ENCODE measurements around the gene ZDHHC1.
A peak's percentile ranks its signal among the peaks of the same experiment; 100 is the strongest.

Gene ZDHHC1

GRCh38 chr16:67409631-67410030, 6.6 kb downstream of the ZDHHC1 start:
- no peak for DNase-seq (ENCODE audit: low spot score)

DNA sequence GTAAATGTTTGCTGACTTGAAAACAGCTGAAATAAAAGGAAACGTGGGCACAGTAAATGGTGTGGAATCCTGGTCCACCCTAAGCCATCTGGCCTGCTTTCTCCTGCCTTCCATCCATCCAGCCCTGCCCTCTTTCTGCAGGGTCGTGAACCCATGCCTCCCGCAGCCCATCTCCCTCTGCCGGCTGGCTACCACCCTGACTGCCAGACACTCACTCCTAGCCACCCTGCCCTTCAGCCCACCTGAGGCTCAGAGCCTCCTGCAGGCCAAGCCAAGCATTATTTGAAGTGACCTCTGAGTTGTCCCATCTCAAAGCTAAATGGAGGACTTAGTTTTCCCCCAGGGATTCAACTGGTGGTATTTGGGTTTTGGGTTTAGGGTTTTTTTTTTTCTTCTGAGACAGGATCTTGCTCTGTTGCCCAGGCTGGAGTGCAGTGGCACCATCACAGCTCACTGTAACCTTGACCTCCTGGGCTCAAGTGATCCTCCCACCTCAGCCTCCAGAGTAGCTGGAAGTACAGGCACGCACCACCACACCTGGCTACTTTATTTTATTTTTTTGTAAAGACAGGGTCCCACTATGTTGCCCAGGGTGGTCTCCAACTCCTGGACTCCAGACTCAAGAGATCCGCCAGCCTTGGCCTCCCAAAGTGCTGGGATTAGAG, 8.4 kb downstream of the ZDHHC1 start:
- DNase-seq (ENCODE audit: low spot score) = no peak

- DNase-seq (ENCODE audit: low spot score) = no peak
Measured at GRCh38 chr16:67407176-67407787, 9.0 kb downstream of the ZDHHC1 start.

GRCh38 chr16:67406111-67406971, 9.9 kb downstream of the ZDHHC1 start:
- DNase-seq (ENCODE audit: low spot score) = no peak

GRCh38 chr16:67405336-67405735, 10.9 kb downstream of the ZDHHC1 start:
- DNase-seq (ENCODE audit: low spot score) = no peak

GRCh38 chr16:67404740-67405226, 11.5 kb downstream of the ZDHHC1 start:
- no peak for DNase-seq (ENCODE audit: low spot score)

DNA sequence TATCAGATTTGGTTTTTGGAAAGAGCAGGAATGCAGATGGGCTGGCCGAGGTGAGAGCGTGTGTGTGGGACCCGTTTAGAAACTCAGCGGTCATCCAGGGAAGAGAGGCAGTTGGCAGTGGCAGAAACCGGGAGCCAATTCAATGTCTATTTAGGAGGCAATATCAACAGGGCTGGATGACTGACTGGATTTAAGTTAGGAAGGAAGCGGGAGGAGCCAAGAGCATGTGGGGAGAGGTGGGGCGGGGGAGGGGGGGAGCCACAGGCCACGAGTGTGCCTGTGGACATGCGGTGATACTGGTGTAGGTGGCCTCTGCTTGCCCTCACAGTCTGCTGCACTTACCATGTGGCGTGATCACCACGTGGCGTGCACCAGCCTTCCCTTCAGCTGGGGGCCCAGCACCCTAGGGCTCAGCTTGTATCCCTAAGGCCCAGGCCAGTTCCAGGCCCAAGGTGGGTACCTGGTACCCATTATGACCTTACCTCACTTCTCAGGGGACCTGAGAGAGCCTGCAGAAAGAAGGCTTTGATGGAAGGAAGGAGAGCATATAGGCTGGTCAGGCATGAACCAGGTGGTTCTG, 12.2 kb downstream of the ZDHHC1 start:
- DNase-seq (ENCODE audit: low spot score) = no peak

GRCh38 chr16:67400901-67401300, 15.4 kb downstream of the ZDHHC1 start:
- DNase-seq (ENCODE audit: low spot score) = no peak

DNA sequence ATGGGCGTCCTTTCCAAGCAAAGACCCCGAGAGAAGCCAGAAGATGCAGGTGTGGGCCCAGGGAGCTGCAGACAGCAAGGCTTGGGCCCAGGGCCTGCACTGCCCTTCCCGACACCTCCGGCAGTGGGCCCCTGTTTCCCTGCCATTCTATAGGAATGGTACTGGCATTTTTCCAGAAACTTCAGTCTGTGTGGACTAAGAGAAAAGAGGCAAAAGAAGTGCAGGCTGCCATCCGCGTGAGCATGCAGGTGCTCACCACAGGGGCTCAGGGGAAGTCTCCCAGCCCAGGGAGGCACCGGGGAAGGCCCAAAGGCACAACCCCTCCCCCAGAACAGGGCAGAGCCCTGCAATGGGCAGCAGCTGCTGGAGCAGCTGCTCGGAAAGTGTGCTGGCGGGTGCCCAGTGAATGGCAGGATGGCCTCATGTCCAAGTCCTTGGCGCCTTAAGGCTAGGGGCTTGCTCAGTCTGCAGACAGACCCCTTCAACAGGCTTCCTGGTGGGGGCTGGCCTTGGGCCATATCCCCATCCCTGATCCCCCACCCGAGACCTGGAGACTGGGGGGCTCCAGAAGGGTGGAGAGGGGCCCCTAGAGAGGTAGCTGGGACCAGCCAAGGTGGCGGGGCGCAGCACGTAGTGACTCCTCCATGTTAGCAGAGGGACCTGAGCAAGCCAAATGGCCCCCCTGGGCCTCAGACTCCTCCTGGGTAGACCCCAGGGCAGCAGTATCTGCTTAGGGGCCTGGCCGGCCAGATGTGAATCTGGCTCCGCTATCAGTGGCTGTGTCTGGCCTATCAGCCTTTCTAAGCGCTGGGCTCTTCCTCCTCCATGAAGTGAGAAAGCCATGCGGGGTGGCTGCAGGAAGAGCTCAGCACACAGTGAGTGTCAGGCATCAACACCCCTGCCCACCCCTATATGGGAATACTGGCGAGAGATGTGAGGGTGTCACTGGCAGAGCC, 16.2 kb downstream of the ZDHHC1 start:
- DNase-seq (ENCODE audit: low spot score) = no peak

- DNase-seq (ENCODE audit: low spot score) = peak; percentile 89
Measured at GRCh38 chr16:67399218-67399733, 17.0 kb downstream of the ZDHHC1 start.

- DNase-seq (ENCODE audit: low spot score) = no peak
Measured at GRCh38 chr16:67398546-67399217, 17.6 kb downstream of the ZDHHC1 start.

GRCh38 chr16:67397812-67398545, 18.3 kb downstream of the ZDHHC1 start:
- no peak for DNase-seq (ENCODE audit: low spot score)

DNA sequence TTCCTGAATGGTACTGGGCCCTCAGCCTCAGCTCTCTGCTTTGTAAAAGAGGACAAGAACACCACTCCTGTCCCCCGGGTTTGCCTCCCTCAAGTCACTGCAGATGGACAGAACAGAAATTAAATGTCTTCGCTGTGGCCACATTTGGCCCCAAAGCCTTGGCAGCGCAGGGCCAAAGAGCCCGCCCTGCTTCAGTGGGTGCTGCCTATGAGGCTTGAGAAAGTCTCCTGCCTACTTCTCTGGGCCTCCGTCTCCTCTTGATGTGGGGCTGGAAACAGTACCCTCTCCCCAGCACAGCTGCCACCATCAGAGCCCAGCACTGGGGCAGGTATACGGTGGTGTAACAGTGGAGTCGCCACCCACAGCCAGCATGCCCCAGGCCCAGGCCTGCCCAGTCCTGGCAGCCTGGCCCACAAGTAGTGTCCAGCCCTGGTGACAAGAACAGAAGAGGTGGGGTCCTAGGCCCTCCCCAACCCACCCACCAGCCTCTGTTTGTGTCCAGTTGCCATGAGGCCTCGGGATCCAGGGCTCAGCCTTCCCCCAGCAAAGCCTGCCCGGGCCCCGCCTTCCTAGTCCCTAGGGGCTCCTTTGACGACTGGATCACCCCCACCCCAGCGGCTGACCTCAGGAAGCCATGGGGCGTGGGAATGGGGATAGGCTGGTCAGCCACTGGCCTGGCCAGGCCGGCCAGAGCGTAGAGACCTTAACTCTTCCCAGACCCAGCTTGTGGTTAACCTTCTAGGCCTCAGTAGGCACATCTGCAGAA, 19.1 kb downstream of the ZDHHC1 start:
- no peak for DNase-seq (ENCODE audit: low spot score)

DNA sequence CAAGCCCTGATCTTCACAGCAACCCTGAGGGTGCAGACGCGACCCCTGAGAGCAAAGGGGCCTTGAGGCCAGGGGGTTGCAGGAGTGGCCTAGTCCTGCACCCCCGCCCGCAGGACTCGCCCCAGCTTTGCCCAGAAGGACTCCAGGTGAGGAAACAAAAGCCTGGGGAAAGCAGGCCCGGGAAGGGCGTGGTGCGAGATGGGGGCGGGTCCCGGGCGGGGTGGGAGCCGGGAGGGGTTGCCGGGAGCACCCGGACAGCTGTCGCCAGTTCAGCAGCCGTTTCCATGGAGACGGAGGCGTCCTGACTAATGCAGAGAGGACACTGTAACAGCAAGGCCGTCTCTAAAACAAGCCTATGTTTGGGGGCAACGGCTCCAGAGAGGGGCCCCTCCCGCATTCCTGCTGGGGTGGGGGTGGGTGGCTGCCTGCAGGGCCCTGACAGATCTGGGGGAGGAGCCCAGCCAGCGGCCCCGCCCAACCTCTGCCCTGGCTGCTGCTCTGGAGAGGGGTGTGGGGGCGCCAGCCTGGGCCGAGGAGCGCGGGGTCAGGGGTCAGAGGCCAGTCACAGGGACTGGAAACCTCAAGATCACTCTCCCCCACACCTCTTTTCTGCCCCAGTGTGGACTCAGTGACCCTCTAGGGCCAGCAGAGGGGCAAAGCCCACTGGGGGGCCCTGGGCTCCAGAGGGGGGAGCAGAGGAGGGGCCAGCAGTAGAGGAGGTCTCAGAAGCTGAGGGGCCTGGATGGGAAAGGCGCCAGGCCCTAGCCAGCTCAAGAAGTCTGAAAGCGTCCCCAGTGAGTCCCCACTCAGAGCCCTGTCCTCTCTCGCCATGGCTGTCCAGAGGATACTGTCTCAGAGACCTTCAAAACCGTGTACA, 19.9 kb downstream of the ZDHHC1 start:
- peak; percentile 54 for DNase-seq (ENCODE audit: low spot score)

DNA sequence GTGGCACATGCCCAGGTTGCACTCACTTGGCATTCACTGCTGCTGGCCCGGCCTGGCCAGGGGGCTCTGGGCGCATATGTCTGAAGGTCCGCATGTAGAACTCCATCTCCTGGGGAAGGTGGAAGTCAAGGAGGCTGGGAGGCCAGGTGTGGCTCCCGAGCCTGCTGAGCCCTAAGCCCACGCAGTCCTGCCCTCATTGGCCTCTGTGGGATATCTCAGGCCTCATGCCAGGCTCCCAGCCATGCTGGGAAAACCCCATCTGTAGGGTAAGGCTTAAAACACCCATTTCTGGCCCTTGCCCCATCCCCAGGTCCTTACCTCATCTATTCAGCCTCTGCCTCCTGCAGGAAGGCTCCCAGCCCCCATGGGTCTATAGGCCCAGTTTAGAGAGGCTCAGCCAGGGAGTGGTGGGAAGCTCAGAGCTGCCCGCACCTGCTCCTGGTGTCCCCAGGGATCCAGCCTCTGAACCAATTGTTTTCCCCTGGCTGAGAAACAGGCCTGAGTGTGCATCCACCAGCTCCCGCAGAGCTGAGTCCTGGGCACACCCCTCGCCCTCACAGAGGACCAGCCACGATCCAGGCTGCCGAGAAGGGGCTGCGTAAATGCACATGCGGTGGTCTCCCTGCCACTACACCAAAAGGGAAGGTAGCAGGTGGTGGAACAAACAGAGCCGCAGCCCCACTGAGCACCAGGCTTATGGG, 20.7 kb downstream of the ZDHHC1 start:
- DNase-seq (ENCODE audit: low spot score) = no peak

GRCh38 chr16:67395105-67395457, 21.2 kb downstream of the ZDHHC1 start:
- no peak for DNase-seq (ENCODE audit: low spot score)

Measured in HuH-7 (cell line).